Prostate gland (tissue), 2 donors: Measurements from ENCODE around the gene OAT.

Source experiments
- POLR2A ChIP-seq: fragments of 450-650 bp; IDR thresholded peaks from one replicate; pipeline ENCODE4 v1.6.1; 2016; ENCODE audit warnings: antibody characterized with exemption, mild to moderate bottlenecking
- POLR2AphosphoS5 ChIP-seq: sonication (generic); formaldehyde crosslinking; IDR thresholded peaks from one replicate; pipeline ENCODE4 v1.6.1; 2017; ENCODE audit warnings: antibody characterized with exemption
- TF ChIP-seq, protein P1 (sequence below), 4 experiments: fragments of 200-600 bp in 2 of 4; fragments of 450-650 bp in 2 of 4; sonication (generic) in 2 of 4; IDR thresholded peaks; 1 replicate in 3 of 4; 2 replicates in 1 of 4; pipeline ENCODE4 v1.5.1; 2016 to 2019; ENCODE audit warnings: antibody characterized with exemption in 4 of 4, mild to moderate bottlenecking in 2 of 4, moderate library complexity in 2 of 4

DNA sequence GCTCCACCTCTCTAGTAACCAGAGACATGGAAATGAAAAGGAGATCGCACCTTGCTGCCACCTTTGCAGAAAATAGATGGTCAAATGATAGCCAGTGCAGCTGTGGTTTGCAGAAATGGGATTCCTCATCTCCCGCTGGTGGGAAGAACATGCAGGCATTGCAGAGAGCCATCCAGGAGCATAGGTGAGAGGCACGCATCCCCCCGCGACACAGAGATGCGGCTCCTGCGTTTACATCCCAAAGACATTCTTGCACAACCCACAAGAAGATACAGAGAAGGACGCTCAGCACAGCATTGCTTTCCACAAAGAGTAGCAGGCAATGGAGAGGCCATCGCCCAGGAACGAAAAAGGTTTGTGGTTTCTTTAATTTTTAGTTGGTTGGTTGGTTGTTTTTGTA lies 56.2 kb downstream of the OAT start:
- TF ChIP-seq POLR2A = no peak
- TF ChIP-seq, protein P1, sequence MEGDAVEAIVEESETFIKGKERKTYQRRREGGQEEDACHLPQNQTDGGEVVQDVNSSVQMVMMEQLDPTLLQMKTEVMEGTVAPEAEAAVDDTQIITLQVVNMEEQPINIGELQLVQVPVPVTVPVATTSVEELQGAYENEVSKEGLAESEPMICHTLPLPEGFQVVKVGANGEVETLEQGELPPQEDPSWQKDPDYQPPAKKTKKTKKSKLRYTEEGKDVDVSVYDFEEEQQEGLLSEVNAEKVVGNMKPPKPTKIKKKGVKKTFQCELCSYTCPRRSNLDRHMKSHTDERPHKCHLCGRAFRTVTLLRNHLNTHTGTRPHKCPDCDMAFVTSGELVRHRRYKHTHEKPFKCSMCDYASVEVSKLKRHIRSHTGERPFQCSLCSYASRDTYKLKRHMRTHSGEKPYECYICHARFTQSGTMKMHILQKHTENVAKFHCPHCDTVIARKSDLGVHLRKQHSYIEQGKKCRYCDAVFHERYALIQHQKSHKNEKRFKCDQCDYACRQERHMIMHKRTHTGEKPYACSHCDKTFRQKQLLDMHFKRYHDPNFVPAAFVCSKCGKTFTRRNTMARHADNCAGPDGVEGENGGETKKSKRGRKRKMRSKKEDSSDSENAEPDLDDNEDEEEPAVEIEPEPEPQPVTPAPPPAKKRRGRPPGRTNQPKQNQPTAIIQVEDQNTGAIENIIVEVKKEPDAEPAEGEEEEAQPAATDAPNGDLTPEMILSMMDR (IDR thresholded peaks at IDR 0.05) = no peak
- TF ChIP-seq POLR2AphosphoS5 = no peak
